ENCODE measurements around the gene BID.

- no peak for TF ChIP-seq REST (IDR thresholded peaks at IDR 0.05; ENCODE audit: insufficient read depth in 1 of 2, low read depth in 2 of 2, low read length in 1 of 2)
- TF ChIP-seq POLR2AphosphoS5 (IDR thresholded peaks at IDR 0.05; ENCODE audit: low read depth, low read length), result no peak
- TF ChIP-seq, protein P1, sequence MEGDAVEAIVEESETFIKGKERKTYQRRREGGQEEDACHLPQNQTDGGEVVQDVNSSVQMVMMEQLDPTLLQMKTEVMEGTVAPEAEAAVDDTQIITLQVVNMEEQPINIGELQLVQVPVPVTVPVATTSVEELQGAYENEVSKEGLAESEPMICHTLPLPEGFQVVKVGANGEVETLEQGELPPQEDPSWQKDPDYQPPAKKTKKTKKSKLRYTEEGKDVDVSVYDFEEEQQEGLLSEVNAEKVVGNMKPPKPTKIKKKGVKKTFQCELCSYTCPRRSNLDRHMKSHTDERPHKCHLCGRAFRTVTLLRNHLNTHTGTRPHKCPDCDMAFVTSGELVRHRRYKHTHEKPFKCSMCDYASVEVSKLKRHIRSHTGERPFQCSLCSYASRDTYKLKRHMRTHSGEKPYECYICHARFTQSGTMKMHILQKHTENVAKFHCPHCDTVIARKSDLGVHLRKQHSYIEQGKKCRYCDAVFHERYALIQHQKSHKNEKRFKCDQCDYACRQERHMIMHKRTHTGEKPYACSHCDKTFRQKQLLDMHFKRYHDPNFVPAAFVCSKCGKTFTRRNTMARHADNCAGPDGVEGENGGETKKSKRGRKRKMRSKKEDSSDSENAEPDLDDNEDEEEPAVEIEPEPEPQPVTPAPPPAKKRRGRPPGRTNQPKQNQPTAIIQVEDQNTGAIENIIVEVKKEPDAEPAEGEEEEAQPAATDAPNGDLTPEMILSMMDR (IDR thresholded peaks at IDR 0.05), result no peak
- no peak for TF ChIP-seq TCF7L2 (IDR thresholded peaks at IDR 0.05; ENCODE audit: low read depth, low read length)
- no peak for TF ChIP-seq SIN3A (IDR thresholded peaks at IDR 0.05; ENCODE audit: borderline replicate concordance, insufficient read depth, low read depth, low read length)
Measured at GRCh38 chr22:17782158-17782557, 7.9 kb upstream of the BID start.
